GM21576 (cell line): ENCODE data around the gene MACROD2.
"Not testable (repeated sequence)": the region's sequence is repeated elsewhere in the genome, so short reads cannot be mapped to it uniquely, and the experiment has no call there.

Experiments used
- ATAC-seq: cut with Tn5 transposase; IDR thresholded peaks from one replicate; pipeline ENCODE4 v1.9.1; 2021; ENCODE audit warnings: mild to moderate bottlenecking, moderate library complexity; ENCODE audit not compliant: unreplicated experiment

The MACROD2 gene

DNA sequence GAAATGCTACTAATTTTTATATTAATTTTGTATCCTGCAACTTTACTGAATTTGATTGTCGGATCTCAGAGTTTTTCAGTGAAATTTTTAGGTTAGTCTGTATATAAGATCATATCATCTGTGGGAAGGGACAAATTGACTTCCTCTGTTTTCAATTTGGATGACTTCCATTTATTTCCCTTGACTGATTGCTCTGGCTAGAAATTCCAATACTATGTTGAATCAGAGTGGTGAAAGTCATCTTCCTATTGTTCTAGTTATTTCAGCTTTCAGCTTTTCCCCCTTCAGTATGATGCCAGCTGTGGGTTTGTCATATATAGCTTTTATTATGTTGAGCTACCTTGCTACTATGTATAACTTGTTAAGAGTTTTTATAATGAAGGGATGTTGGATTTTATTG is 1806.7 kb downstream of the MACROD2 start:
- ATAC-seq: no peak

- no peak for ATAC-seq
These were observed 1809.8 kb downstream of the MACROD2 start for GRCh38 chr20:15805154-15805553.

DNA sequence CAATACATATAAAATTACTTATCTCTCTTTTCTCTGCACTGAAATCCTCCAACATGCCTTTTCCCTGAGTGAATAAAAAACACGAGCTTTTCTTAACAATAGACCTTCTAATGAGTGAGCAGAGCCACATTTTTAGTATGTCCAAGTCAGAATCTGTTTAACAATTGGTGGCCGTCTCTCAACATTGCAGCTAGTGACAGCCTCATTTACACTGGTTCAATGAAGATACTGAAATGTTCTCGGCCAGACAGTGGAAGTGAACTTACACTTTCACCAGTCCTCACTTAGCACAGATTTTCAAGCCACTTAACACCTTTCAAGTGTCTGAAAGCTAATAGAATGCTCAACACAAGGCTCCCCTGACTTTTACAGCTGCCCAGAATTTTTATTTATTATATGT is 1810.8 kb downstream of the MACROD2 start:
- no peak for ATAC-seq

GRCh38 chr20:15807271-15807670 is 1812.0 kb downstream of the MACROD2 start:
- ATAC-seq: no peak

- not testable (repeated sequence) for ATAC-seq
These were observed 1812.5 kb downstream of the MACROD2 start for GRCh38 chr20:15807771-15808170.

DNA sequence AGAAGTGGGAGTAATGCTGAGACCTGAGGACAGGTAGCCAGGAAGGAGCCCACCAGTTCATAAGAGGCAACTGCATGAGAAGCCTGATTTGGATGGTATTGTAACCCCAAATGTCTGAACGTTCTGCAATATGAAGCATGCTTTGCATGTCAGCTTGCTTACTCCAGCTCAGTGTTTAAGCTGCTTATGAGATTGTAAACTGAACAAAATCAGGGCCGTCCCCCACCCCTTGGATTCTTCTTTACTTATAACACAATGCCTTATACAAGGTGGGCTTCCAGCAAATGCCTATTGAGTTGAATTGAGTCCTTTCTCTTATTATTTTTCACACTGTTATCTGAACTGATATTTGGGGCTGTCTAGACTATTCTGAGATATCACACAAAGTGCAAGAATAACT is 1816.6 kb downstream of the MACROD2 start:
- ATAC-seq: no peak

DNA sequence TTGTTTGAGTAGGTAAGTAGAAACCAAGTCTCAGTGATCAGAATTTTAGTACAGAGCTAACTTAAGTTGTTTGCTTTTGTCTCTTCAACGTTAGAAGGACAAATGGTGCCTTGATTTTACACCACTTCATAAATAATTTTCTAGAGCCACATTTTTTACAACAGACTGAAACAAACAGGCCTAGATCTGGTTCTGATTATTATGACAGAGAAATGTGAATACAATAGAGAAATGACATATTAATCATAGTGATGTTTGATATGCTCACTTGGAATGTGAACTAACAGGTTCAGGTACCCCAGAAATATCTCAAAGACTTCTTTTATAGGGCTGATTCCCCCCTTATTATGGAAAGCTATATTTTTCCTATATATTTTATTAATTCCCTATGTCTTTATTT is 1817.4 kb downstream of the MACROD2 start:
- no peak for ATAC-seq

DNA sequence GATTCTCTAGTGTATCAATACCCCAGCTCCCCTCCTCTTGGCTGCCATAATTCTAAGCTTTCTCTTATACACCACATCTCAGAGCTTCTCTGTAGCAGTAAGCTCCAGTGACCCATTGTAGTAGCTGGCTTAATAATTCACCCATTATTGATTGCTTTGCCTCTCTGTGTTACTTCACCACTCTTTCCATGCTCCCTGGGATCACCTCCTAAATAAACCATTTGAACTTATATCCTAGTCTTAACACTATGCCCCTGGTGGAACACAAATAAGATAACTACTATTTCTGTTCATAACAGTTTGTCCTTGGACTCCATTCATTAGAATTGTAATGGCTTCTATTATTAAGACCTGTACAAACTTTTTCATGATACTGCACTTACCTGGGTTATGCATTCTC is 1819.0 kb downstream of the MACROD2 start:
- ATAC-seq: no peak

- no peak for ATAC-seq
These were observed 1819.6 kb downstream of the MACROD2 start for GRCh38 chr20:15814911-15815310.

DNA sequence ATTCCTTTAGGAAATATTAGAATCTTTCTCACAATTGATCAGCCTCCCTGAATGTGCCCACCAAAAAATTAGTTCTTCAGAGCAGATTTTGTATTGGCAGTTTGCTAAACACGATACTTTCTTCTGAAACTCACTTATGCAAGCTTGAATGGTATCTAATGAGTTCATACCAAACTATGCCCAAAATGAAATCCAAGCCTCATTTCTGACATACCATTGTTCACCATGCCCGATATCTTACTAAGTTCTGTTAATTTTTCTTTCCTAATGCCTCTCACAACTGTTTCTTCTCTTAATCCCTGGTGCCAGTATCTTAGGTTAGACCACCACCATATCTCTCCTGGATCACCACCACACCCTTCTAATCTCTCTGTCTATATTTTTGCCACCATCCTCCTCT is 1822.0 kb downstream of the MACROD2 start:
- ATAC-seq: no peak

DNA sequence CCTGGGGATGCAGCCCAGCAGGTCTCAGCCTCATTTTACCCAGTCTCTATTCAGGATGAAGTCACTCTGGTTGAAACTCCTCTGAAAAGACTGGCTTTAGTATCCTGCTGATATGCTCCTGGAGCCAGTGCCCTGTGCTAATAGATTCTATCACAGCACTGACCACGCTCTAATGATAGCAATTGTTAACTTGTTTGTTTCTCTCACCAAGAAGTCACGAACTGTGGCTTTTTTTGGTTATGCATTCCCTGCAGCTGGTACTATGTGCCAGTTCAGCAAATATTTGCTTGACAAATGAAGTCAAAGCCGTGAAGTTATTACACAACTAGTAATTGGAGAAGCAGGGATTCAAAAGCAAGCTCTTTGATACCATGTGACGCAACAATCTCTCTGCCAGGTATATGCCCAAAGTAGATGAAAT is 1823.3 kb downstream of the MACROD2 start:
- ATAC-seq: no peak

DNA sequence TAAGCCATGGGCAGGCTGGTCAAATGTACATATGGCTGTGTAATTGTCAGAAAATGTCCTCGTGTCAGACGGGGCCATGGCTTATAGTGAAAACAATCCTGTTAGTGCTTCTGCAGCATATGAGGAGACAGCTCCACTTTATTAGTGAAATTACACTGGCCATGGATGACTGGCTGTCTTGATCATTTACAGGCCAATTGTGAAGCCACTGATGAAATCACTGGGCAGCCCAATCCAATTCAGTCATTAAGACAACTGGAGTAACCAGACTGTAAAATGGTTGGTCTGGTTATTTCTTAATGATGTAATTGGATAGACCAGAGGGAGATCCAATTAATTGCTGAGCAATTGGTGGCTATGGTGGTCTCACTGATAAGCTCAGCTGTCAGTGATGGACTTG is 1828.4 kb downstream of the MACROD2 start:
- ATAC-seq: no peak

DNA sequence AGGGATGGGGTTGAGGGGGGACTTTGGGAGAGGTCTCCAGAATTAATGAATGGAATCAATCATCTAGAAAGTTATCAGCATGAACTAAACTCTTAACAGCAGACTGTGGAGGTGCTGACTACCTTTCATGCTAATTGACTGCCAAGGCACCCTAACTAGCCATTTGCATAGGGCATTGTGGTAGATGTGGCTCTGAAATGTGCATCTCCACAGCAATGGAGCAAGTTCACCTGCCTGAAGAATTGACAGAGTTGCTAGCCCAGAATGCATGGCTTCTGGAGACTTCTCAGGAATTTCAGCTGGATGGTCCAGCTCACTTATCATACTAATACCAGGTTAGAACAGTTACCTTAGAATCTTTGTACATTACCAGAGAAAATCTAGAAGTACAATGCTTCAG is 1832.3 kb downstream of the MACROD2 start:
- ATAC-seq: no peak

GRCh38 chr20:15831201-15831600 is 1835.9 kb downstream of the MACROD2 start:
- ATAC-seq: no peak

GRCh38 chr20:15832512-15832911 is 1837.2 kb downstream of the MACROD2 start:
- ATAC-seq: no peak

- no peak for ATAC-seq
These were observed 1839.5 kb downstream of the MACROD2 start for GRCh38 chr20:15834857-15835256.

DNA sequence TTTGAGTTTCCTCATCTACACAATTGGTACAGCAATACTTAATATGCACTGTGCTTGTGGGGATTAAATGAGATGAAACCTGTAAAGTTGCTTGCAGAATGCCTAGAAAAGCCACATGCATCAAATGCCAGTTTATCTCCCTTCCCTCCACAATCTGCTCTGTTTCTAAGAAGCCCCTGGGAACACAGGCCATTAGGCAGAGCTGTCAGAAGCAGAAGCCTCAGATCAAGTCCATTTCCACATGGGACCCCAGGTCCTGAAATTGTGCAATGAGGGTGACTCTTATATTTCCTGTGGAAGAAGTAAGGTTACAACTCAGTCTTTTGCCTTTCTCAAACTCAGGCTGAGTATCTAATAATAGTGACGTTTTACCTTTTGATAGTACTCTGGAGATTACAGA is 1840.5 kb downstream of the MACROD2 start:
- ATAC-seq: no peak

- no peak for ATAC-seq
These were observed 1841.3 kb downstream of the MACROD2 start for GRCh38 chr20:15836634-15837033.

- ATAC-seq: no peak
These were observed 1842.2 kb downstream of the MACROD2 start for GRCh38 chr20:15837563-15837962.

GRCh38 chr20:15838466-15838865 is 1843.2 kb downstream of the MACROD2 start:
- ATAC-seq: no peak

DNA sequence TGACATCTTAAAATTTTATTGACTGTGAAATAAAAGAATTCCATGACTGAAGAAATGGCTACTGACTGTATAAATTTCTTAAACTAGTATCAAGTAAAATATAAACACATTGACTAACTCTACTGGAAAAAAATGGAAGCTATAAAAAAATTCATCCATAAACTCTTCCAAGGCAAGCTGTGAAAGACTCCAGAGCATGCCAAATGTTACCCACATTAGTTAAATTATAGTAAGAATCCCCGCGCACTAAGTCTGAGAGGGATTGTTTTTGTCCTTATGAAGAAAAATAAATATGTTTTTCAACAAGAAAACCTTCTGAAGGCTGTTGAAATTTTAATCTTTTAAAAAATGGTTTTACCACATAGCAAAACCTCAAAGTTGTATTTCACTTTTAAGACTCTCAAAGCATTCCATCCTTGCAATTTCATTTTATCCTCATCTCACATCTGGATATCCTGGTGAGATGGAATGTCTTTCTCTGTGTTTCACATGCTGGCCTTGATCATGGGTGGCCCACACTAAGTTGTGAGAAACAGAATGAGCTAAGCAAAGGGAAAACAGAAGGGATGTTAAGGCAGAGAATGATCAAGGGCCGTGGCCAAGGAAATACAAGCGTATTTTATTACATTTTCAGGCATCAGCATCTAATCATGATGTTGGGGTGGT is 1845.5 kb downstream of the MACROD2 start:
- ATAC-seq: no peak

- ATAC-seq: no peak
These were observed 1847.6 kb downstream of the MACROD2 start for GRCh38 chr20:15842872-15843271.

DNA sequence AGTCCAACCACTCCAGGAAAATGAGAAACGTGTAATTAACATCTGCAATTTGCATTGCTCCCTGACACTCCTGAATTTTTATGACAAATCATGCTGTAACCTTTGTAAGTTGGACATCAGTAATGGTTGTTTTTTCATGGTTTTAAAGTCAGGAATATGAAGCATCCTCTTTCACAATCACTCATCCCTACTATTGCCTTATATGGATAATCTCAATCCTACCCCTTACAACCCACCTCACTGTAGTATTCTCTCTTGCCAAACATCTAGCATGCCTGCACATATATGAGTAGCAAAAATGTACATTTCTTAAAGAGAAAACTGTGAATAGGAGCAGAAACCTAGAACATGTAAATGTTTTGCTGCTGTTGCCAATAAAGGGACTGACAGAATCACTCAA is 1848.5 kb downstream of the MACROD2 start:
- ATAC-seq: no peak
